SK-N-SH (cell line): Measurements from ENCODE around the gene EXPH5. TPM values are rescaled to one million over a fixed set of nuclear protein-coding genes. Genes with fewer than 3 reads are reported as not detected.

Source experiments
- CTCF ChIA-PET: fragments of 300-600, 350-600 bp; formaldehyde crosslinking; extraction: SDS; loops from one replicate; lab custom pipeline; 2021; lab: Yijun Ruan, JAX
- POLR2A ChIA-PET: fragments of 350-600 bp; sonication (Branson Sonifier 250); formaldehyde crosslinking; extraction: SDS; loops from one replicate; lab custom pipeline; 2020; ENCODE audit warnings: antibody characterized with exemption, inconsistent platforms; lab: Yijun Ruan, JAX
- DNase-seq: peaks from one replicate; pipeline ENCODE4 v3.0.0; 2012
- H2AFZ ChIP-seq: fragments of 200-600 bp; sonication (generic); 2 replicates; pipeline ENCODE4 v1.8.1; 2016; ENCODE audit warnings: antibody characterized with exemption, mild to moderate bottlenecking, low read depth
- H3F3A ChIP-seq: fragments of 200-600 bp; sonication (generic); replicated peaks from 2 replicates; pipeline ENCODE3; 2016; ENCODE audit warnings: antibody characterized with exemption, mild to moderate bottlenecking; ENCODE audit not compliant: insufficient read depth
- H3K27ac ChIP-seq, 2 experiments: fragments of 200-500 bp in 1 of 2; fragments of 200-600 bp in 1 of 2; sonication (Bioruptor generic) in 1 of 2; sonication (generic), shearing (Covaris generic) in 1 of 2; 2 replicates each; pipeline versions ENCODE4 v1.5.1 to v1.6.1; 2014 to 2016; ENCODE audit warnings: low read depth in 2 of 2, inconsistent platforms in 1 of 2, low read length in 1 of 2, mild to moderate bottlenecking in 1 of 2, mixed read lengths in 1 of 2
- H3K27me3 ChIP-seq: fragments of 200-600 bp; sonication (generic), shearing (Covaris generic); 2 replicates; pipeline ENCODE4 v1.6.1; 2016; ENCODE audit warnings: mixed run types; ENCODE audit not compliant: insufficient read depth
- H3K36me3 ChIP-seq, 2 experiments: fragments of 200-500 bp in 1 of 2; fragments of 200-600 bp in 1 of 2; sonication (Bioruptor generic) in 1 of 2; sonication (generic) in 1 of 2; replicated peaks in 1 of 2; 2 replicates each; pipeline versions ENCODE3 to v1.5.1; 2014 to 2016; ENCODE audit warnings: low read length in 1 of 2, mild to moderate bottlenecking in 1 of 2; ENCODE audit not compliant: insufficient read depth in 2 of 2, control insufficient read depth in 1 of 2
- H3K4me1 ChIP-seq, 2 experiments: fragments of 200-500 bp in 1 of 2; fragments of 200-600 bp in 1 of 2; sonication (Bioruptor generic) in 1 of 2; sonication (generic), shearing (Covaris generic) in 1 of 2; 2 replicates each; pipeline versions ENCODE4 v1.5.1 to v1.6.1; 2014 to 2016; ENCODE audit warnings: low read depth in 1 of 2, low read length in 1 of 2, mixed run types in 1 of 2; ENCODE audit not compliant: insufficient read depth in 2 of 2, control insufficient read depth in 1 of 2
- H3K4me2 ChIP-seq: fragments of 200-600 bp; sonication (generic), shearing (Covaris generic); 2 replicates; pipeline ENCODE4 v1.6.1; 2017; ENCODE audit warnings: mixed run types
- H3K4me3 ChIP-seq, 2 experiments: fragments of 200-500 bp in 1 of 2; fragments of 200-600 bp in 1 of 2; sonication (Bioruptor generic) in 1 of 2; sonication (generic), shearing (Covaris generic) in 1 of 2; 2 replicates each; pipeline versions ENCODE4 v1.5.1 to v1.8.1; 2014 to 2016; ENCODE audit warnings: low read depth in 2 of 2, inconsistent platforms in 1 of 2, low read length in 1 of 2, mild to moderate bottlenecking in 1 of 2, mixed read lengths in 1 of 2, moderate library complexity in 1 of 2
- H3K79me2 ChIP-seq: fragments of 200-600 bp; sonication (generic); 2 replicates; pipeline ENCODE4 v1.8.1; 2017; ENCODE audit warnings: mild to moderate bottlenecking; ENCODE audit not compliant: insufficient read depth
- H3K9ac ChIP-seq: fragments of 200-600 bp; sonication (generic); 2 replicates; pipeline ENCODE4 v1.6.1; 2017; ENCODE audit warnings: mixed run types
- H3K9me2 ChIP-seq: fragments of 200-600 bp; sonication (generic); 2 replicates; pipeline ENCODE4 v1.6.1; 2017; ENCODE audit warnings: mixed run types
- H3K9me3 ChIP-seq: fragments of 200-600 bp; sonication (generic); 2 replicates; pipeline ENCODE4 v1.6.1; 2017; ENCODE audit warnings: mixed run types, mild to moderate bottlenecking, moderate library complexity
- H4K20me1 ChIP-seq: fragments of 200-600 bp; sonication (generic); 2 replicates; pipeline ENCODE4 v1.6.1; 2017; ENCODE audit warnings: mild to moderate bottlenecking, mixed run types; ENCODE audit not compliant: insufficient read depth
- FOSL2 ChIP-seq: IDR thresholded peaks from 2 replicates; pipeline ENCODE4 v1.4.0; 2012; ENCODE audit warnings: low read depth, mild to moderate bottlenecking, moderate library complexity, borderline replicate concordance
- FOXJ3 ChIP-seq: sonication (generic); formaldehyde crosslinking; IDR thresholded peaks from 2 replicates; pipeline ENCODE4 v1.5.1; 2020; ENCODE audit warnings: mild to moderate bottlenecking, missing genetic modification reagents
- GATA2 ChIP-seq: sonication (generic); formaldehyde crosslinking; IDR thresholded peaks from 2 replicates; pipeline ENCODE4 v1.5.0; 2020; ENCODE audit warnings: mild to moderate bottlenecking, missing genetic modification reagents
- JUND ChIP-seq: IDR thresholded peaks from 2 replicates; pipeline ENCODE4 v1.4.0; 2012
- MAX ChIP-seq: IDR thresholded peaks from 2 replicates; pipeline ENCODE4 v1.4.0; 2012; ENCODE audit warnings: low read depth
- MEF2A ChIP-seq: IDR thresholded peaks from 2 replicates; pipeline ENCODE4 v1.4.0; 2012; ENCODE audit warnings: low read depth, borderline replicate concordance
- NFIC ChIP-seq: IDR thresholded peaks from 2 replicates; pipeline ENCODE4 v1.4.0; 2012; ENCODE audit warnings: borderline replicate concordance
- RCOR1 ChIP-seq: fragments of 150-350 bp; IDR thresholded peaks from 2 replicates; pipeline ENCODE4 v1.6.1; 2017; ENCODE audit warnings: antibody characterized with exemption, low read length
- REST ChIP-seq: IDR thresholded peaks from 2 replicates; pipeline ENCODE4 v1.6.1; 2012; ENCODE audit warnings: mild to moderate bottlenecking, low read depth, low read length, moderate library complexity
- SIN3A ChIP-seq: IDR thresholded peaks from 2 replicates; pipeline ENCODE4 v1.6.1; 2012; ENCODE audit warnings: low read depth, mild to moderate bottlenecking, low read length, moderate library complexity, borderline replicate concordance
- TEAD4 ChIP-seq: IDR thresholded peaks from 2 replicates; pipeline ENCODE4 v1.4.0; 2012; ENCODE audit warnings: mild to moderate bottlenecking, borderline replicate concordance; ENCODE audit not compliant: insufficient read depth
- USF1 ChIP-seq: IDR thresholded peaks from 2 replicates; pipeline ENCODE4 v1.4.0; 2012; ENCODE audit warnings: low read depth, borderline replicate concordance
- WGBS: methylation state at CpG from one replicate; pipeline ENCODE4 v1.1.6; 2017; ENCODE audit warnings: low lambda C conversion rate; 5-methylcytosine and 5-hydroxymethylcytosine counted together
- polyA plus RNA-seq, 3 experiments: library from polyadenylated mRNA; depleted of rRNA; stranded (reverse); fragments of >200 nt; gene quantifications; 2 replicates each; pipeline ENCODE4 v1.2.3, GENCODE V29; 2012
- TF ChIP-seq, protein P1 (sequence below): fragments of 200-600 bp; sonication (generic); IDR thresholded peaks from 2 replicates; pipeline ENCODE4 v1.6.1; 2017; ENCODE audit warnings: antibody characterized with exemption, mild to moderate bottlenecking, moderate library complexity
- TF ChIP-seq, protein P2 (sequence below): fragments of 150-350 bp; IDR thresholded peaks from 2 replicates; pipeline ENCODE4 v1.6.1; 2017; ENCODE audit warnings: antibody characterized with exemption, low read length, low read depth, borderline replicate concordance
- TF ChIP-seq, protein P3 (sequence below): IDR thresholded peaks from 2 replicates; pipeline ENCODE4; 2012
- TF ChIP-seq, protein P4 (sequence below): IDR thresholded peaks from 2 replicates; pipeline ENCODE4 v1.4.0; 2012; ENCODE audit warnings: low read depth, borderline replicate concordance

EXPH5 gene
- polyA plus RNA-seq, 1 of the 3 experiments (the other 2 are of a cell fraction): 0.05 TPM

DNA sequence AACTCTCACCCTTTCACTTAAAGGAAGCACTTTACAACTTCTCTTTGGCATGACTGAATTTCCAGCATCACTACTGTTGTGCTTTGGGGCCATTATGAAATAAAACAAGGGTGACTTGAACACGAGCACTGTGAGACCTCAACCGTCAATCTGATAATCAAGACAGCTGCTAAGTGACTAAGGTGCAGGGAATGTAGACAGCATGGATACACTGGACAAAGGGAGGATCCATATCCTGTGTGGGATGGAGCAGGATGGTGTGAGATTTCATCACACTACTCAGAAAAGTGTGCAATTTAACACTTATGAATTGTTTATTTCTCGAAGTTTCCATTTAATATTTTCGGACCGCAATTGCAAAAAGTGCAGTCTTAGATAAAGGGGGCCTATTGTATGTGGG is 16.1 kb upstream of the EXPH5 start (continued):
- TF ChIP-seq REST (no peak), SIN3A (no peak), JUND (no peak), USF1 (no peak), GATA2 (no peak), RCOR1 (no peak)
- TF ChIP-seq, protein P1, sequence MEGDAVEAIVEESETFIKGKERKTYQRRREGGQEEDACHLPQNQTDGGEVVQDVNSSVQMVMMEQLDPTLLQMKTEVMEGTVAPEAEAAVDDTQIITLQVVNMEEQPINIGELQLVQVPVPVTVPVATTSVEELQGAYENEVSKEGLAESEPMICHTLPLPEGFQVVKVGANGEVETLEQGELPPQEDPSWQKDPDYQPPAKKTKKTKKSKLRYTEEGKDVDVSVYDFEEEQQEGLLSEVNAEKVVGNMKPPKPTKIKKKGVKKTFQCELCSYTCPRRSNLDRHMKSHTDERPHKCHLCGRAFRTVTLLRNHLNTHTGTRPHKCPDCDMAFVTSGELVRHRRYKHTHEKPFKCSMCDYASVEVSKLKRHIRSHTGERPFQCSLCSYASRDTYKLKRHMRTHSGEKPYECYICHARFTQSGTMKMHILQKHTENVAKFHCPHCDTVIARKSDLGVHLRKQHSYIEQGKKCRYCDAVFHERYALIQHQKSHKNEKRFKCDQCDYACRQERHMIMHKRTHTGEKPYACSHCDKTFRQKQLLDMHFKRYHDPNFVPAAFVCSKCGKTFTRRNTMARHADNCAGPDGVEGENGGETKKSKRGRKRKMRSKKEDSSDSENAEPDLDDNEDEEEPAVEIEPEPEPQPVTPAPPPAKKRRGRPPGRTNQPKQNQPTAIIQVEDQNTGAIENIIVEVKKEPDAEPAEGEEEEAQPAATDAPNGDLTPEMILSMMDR: no peak

GRCh38 chr11:108608548-108608947 is 15.0 kb upstream of the EXPH5 start:
- no peak for DNase-seq
- Histone ChIP-seq H3K4me1 (no peaks in the 10 kb centered on the region), H3K9me2 (no peaks in the 10 kb centered on the region), H4K20me1 (no peaks in the 10 kb centered on the region), H3K36me3 (no peaks in the 10 kb centered on the region), H3K79me2 (no peaks in the 10 kb centered on the region), H2AFZ (no peak overlapping the region), H3F3A (no peaks in the 10 kb centered on the region), H3K9me3 (no peaks in the 10 kb centered on the region), H3K27me3 (no peaks in the 10 kb centered on the region), H3K4me3 (no peak overlapping the region), H3K27ac (no peak overlapping the region), H3K9ac (no peak overlapping the region), H3K4me2 (no peak overlapping the region)
- ChIA-PET CTCF (no interaction called here), POLR2A (no interaction called here)
- 79% methylated on average over 1 of the region's 1 CpG for WGBS
- no peak for TF ChIP-seq MEF2A
- TF ChIP-seq NFIC: no peak
- TF ChIP-seq FOXJ3 (CRISPR knock-in tag): no peak
- TF ChIP-seq USF1: no peak
- no peak for TF ChIP-seq GATA2
- TF ChIP-seq, protein P1: no peak
- TF ChIP-seq, protein P2, sequence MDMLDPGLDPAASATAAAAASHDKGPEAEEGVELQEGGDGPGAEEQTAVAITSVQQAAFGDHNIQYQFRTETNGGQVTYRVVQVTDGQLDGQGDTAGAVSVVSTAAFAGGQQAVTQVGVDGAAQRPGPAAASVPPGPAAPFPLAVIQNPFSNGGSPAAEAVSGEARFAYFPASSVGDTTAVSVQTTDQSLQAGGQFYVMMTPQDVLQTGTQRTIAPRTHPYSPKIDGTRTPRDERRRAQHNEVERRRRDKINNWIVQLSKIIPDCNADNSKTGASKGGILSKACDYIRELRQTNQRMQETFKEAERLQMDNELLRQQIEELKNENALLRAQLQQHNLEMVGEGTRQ: no peak
- no peak for TF ChIP-seq TEAD4
- no peak for TF ChIP-seq FOSL2
- TF ChIP-seq, protein P3, sequence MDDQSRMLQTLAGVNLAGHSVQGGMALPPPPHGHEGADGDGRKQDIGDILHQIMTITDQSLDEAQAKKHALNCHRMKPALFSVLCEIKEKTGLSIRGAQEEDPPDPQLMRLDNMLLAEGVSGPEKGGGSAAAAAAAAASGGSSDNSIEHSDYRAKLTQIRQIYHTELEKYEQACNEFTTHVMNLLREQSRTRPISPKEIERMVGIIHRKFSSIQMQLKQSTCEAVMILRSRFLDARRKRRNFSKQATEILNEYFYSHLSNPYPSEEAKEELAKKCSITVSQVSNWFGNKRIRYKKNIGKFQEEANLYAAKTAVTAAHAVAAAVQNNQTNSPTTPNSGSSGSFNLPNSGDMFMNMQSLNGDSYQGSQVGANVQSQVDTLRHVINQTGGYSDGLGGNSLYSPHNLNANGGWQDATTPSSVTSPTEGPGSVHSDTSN: no peak
- TF ChIP-seq, protein P4, sequence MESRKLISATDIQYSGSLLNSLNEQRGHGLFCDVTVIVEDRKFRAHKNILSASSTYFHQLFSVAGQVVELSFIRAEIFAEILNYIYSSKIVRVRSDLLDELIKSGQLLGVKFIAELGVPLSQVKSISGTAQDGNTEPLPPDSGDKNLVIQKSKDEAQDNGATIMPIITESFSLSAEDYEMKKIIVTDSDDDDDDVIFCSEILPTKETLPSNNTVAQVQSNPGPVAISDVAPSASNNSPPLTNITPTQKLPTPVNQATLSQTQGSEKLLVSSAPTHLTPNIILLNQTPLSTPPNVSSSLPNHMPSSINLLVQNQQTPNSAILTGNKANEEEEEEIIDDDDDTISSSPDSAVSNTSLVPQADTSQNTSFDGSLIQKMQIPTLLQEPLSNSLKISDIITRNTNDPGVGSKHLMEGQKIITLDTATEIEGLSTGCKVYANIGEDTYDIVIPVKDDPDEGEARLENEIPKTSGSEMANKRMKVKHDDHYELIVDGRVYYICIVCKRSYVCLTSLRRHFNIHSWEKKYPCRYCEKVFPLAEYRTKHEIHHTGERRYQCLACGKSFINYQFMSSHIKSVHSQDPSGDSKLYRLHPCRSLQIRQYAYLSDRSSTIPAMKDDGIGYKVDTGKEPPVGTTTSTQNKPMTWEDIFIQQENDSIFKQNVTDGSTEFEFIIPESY: no peak
- no peak for TF ChIP-seq MAX
